AG20443 (cell line): ENCODE data around the gene MMGT1.
"Not testable (repeated sequence)": the region's sequence is repeated elsewhere in the genome, so short reads cannot be mapped to it uniquely, and the experiment has no call there.

Source experiments
- DNase-seq: peaks from one replicate; pipeline ENCODE4 v3.0.0; 2012; ENCODE audit warnings: low spot score, mixed read lengths

Gene MMGT1

DNA sequence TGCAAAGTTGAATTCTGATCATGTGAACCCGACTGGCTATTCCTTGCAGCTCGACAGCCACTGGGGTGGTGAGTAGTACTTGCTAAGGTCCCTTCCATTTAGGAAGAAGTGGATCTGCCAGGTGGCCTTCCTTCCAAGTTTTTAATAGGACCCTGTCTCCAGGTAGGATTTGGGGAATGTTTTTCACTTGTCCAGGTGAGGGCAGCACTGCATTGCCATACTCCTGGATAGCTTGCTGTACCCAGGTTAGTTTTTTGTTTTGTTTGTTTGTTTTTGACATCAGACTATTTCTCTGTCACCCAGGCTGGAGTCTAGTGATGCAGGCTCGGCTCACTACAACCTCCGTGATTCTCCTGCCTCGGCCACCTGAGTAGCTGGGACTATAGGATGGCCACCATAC lies 50.4 kb downstream of the MMGT1 start:
- no peak for DNase-seq

DNA sequence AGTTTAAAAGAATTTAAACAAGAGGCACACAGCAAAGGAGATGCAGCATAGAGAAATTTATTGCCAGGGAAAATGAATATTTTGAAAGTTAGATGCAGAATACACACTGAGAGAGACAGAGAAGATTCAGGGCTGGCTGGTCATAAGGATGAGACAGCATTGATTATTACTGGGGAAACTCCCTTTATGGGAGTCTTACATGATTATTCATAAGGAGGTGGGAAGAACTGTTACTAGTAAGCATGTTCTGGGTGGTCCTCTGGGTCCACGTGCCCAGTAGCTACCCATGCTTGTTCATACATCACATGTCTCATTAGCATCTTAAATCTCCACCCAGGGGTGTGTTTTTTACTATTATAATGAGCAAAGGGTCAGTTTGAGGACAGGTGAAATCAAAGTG lies 53.3 kb downstream of the MMGT1 start:
- DNase-seq, result not testable (repeated sequence)

DNA sequence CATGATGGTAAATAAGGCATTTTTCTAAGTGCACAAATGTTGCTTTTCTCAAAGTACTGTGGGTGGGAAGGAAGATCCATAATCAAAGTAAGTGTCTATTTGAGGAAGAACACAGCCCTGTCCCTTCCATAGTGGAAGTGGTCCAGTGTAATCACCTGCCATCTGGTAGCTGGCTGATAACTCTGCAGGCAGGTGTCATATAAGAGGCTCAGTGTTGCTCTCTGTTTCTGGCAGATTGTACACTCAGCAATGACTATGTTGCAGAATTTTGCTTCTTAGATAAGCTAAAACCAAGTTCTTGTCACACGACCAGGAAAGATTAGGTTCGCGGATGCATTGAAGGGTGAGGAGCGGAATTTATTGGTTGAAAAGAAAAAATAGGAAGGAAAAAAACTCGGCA lies 59.4 kb downstream of the MMGT1 start:
- no peak for DNase-seq
